Measurements from ENCODE around the gene XPNPEP3. TPM values are rescaled to one million over a fixed set of nuclear protein-coding genes. Genes with fewer than 3 reads are reported as not detected.

The XPNPEP3 gene
- total RNA-seq (14.6 and 19.1 TPM in 2 replicates), polyA plus RNA-seq (9.4 and 12.3 TPM in 2 replicates)

DNA sequence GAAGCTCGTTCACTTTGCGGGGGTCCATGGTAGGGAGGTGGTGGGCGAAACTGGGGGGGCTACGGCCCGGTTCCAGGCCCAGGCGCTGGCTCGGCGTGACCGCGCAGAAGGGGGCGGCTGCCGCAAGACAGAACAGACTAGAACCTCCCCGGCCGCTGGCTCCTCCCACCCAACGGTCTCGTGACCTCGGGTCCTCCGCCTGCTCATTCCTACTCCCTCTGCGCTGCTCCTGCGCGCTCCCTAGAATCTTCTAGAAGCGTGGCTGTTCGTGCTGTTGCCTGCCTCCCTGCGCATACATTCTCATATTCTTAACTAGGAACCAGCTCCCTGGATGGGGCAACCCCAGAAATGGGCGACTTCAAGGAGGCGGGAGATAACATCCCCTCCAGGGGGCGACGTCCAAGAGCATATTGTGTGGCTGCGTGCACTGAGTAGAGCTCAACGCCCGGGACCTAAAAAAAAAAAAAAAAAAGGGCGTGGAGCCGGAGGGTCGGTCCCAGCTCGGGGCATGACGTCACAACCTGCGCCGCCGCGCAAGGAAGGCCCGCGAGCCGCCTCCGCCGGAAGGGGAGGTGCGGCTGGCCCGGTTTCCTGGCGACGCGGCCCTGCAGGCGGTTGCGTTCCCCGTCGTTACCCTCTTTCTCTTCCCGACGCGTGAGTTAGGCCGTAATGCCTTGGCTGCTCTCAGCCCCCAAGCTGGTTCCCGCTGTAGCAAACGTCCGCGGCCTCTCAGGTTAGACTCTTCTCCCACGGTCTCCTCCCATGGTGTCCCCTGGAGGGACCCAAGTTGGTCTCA, at the start of gene XPNPEP3, which contains the start of gene ST13:
Gene XPNPEP3, plus strand, starts transcription at position 636 of the 796 bp plus-strand sequence. Its CDS starts 34 bp downstream, at position 670.
Gene ST13, minus strand, starts transcription at position 127 of the 796 bp plus-strand sequence. Its CDS starts 99 bp downstream, at position 28.
- under 1% methylated on average over 58 of the region's 63 CpGs for WGBS (ENCODE audit: low lambda C conversion rate, missing lambda C conversion rate)
- TF ChIP-seq EZH2phosphoT487 (IDR thresholded peaks at IDR 0.05; ENCODE audit: low read depth, severe bottlenecking, unreplicated experiment) = no peak
- TF ChIP-seq, protein P1, sequence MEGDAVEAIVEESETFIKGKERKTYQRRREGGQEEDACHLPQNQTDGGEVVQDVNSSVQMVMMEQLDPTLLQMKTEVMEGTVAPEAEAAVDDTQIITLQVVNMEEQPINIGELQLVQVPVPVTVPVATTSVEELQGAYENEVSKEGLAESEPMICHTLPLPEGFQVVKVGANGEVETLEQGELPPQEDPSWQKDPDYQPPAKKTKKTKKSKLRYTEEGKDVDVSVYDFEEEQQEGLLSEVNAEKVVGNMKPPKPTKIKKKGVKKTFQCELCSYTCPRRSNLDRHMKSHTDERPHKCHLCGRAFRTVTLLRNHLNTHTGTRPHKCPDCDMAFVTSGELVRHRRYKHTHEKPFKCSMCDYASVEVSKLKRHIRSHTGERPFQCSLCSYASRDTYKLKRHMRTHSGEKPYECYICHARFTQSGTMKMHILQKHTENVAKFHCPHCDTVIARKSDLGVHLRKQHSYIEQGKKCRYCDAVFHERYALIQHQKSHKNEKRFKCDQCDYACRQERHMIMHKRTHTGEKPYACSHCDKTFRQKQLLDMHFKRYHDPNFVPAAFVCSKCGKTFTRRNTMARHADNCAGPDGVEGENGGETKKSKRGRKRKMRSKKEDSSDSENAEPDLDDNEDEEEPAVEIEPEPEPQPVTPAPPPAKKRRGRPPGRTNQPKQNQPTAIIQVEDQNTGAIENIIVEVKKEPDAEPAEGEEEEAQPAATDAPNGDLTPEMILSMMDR (IDR thresholded peaks at IDR 0.05; ENCODE audit: poor library complexity) = peak; percentile 18
- H3K79me2 ChIP-seq = peaks cover 92% of the 10 kb centered on the region
- no peaks in the 10 kb centered on the region for H3K27me3 ChIP-seq
- DNase-seq (ENCODE audit: low spot score) = peak; percentile 98
- peak within 1 kb of the TSS; percentile 72 for H2AFZ ChIP-seq
- no peaks in the 10 kb centered on the region for H3K36me3 ChIP-seq (replicated peaks; ENCODE audit: insufficient read depth, low read depth)
- peaks cover 33% of the 10 kb centered on the region for H3K4me1 ChIP-seq (ENCODE audit: insufficient read depth)
- H3K4me2 ChIP-seq = peak within 1 kb of the TSS; percentile 90
- H3K27ac ChIP-seq = peak within 1 kb of the TSS; percentile 97
- H4K20me1 ChIP-seq (ENCODE audit: insufficient read depth, poor library complexity, severe bottlenecking) = peaks cover 40% of the 10 kb centered on the region
- H3K4me3 ChIP-seq = peak within 1 kb of the TSS; percentile 77
- H3K9me3 ChIP-seq (ENCODE audit: low read depth) = no peaks in the 10 kb centered on the region
- no peaks in the 10 kb centered on the region for H3K9me2 ChIP-seq (replicated peaks; ENCODE audit: insufficient read depth)

DNA sequence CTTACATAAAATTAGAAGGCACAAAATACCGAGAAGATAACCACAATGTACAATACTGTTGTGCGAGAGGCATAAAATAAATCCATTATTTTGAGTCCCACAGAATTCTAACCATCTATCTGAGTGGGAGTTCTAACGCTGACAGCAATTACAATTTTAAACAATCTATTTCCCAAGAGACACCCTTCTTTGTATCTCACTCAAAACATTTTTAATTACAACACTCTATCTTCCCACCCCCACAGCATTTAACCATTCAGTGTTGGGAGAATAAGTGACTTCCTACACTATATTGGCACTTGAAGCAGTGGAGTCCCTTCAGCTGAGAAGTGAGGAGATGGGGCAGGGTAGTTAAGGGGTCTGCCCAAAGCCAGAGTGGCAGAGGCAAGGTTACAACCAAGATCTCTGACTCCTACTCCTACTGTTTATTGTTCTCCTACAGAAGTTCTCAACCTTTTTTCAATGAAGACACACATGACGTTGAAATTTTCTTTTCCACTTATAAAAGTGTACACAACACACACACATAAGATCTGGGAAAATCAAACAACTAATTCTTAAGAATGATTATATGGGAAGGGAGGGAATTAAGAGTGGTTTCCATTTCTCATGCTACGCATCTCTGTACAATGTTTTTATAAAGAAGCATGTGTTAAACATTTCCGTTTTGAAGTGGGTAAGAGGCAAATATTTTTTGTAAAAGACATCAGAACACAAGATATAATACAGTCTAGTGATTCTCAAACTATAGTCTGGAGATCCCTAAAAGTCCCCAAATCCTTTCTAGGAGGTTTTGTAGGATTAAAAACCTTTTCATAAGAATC, 48.7 kb upstream of the XPNPEP3 start:
- Histone ChIP-seq H3K27ac (no peak overlapping the region), H3K4me3 (no peak overlapping the region), H3K9me2 (replicated peaks; ENCODE audit: insufficient read depth) (no peaks in the 10 kb centered on the region), H2AFZ (no peak overlapping the region), H3K36me3 (replicated peaks; ENCODE audit: insufficient read depth, low read depth) (no peaks in the 10 kb centered on the region), H3K79me2 (peaks cover 57% of the 10 kb centered on the region), H4K20me1 (ENCODE audit: insufficient read depth, poor library complexity, severe bottlenecking) (no peaks in the 10 kb centered on the region), H3K9me3 (ENCODE audit: low read depth) (no peaks in the 10 kb centered on the region), H3K4me2 (no peak overlapping the region), H3K27me3 (no peaks in the 10 kb centered on the region), H3K4me1 (ENCODE audit: insufficient read depth) (no peaks in the 10 kb centered on the region)
- TF ChIP-seq EZH2phosphoT487 (IDR thresholded peaks at IDR 0.05; ENCODE audit: low read depth, severe bottlenecking, unreplicated experiment) (no peak), EZH2 (IDR thresholded peaks at IDR 0.05; ENCODE audit: borderline replicate concordance) (no peak)
- TF ChIP-seq, protein P1 (IDR thresholded peaks at IDR 0.05; ENCODE audit: poor library complexity) = no peak
- WGBS (ENCODE audit: low lambda C conversion rate, missing lambda C conversion rate) = 73% methylated on average over 6 of the region's 6 CpGs
- no peak for DNase-seq (ENCODE audit: low spot score)

DNA sequence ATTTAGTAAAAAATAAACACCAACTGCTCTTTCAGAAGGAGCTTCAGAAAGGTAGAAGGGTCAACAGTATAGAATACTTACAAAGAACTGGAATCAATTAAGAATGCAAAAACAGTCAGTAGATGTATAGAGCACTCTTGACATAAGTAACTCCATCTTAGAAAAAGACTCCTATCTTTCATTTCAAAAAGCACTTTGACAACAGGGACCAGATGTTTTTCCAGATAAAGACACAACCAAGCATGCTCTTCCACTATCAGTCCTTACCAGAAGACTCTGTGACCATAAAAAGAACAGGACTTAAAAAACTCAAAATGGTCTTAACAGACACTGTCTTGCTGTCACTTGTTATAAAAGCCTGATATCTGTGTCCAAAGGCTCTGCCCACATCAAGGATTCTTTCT, 43.0 kb upstream of the XPNPEP3 start:
- H3K9me2 ChIP-seq (replicated peaks; ENCODE audit: insufficient read depth) = no peaks in the 10 kb centered on the region
- no peak overlapping the region for H3K27ac ChIP-seq
- H3K36me3 ChIP-seq (replicated peaks; ENCODE audit: insufficient read depth, low read depth) = peaks cover 4% of the 10 kb centered on the region
- no peaks in the 10 kb centered on the region for H3K9me3 ChIP-seq (ENCODE audit: low read depth)
- H3K4me3 ChIP-seq = no peak overlapping the region
- peaks cover 3% of the 10 kb centered on the region for H4K20me1 ChIP-seq (ENCODE audit: insufficient read depth, poor library complexity, severe bottlenecking)
- H3K27me3 ChIP-seq = no peaks in the 10 kb centered on the region
- no peak for DNase-seq (ENCODE audit: low spot score)
- TF ChIP-seq, protein P1 (IDR thresholded peaks at IDR 0.05; ENCODE audit: poor library complexity) = no peak
- H3K4me2 ChIP-seq = no peak overlapping the region
- no peak overlapping the region for H2AFZ ChIP-seq
- H3K79me2 ChIP-seq = peaks cover 81% of the 10 kb centered on the region
- peaks cover 6% of the 10 kb centered on the region for H3K4me1 ChIP-seq (ENCODE audit: insufficient read depth)

All from hepatocyte (in vitro differentiated cells).